ENCODE measurements around the gene SDK2.

DNA sequence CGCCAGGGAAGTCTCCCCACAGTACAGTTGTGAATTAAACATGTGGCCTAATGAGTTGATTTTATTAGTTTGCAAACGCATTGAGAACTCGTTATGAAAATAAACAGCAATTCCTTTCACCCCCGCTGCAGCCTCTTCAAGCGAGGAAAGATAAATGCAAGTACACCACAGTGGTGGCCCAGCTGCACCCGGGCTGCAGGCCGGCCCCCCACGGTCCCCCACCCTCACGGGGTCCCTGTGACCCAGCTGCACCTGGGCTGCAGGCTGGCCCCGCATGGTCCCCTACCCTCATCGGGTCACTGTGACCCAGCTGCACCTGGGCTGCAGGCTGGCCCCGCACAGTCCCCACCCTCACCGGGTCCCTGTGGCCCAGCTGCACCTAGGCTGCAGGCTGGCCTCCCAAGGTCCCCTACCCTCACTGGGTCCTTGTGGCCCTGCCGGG lies 32.2 kb downstream of the SDK2 start:
- no peak for TF ChIP-seq EZH2 (IDR thresholded peaks at IDR 0.05; ENCODE audit: borderline replicate concordance, low read depth, low read length, poor library complexity, severe bottlenecking)
- TF ChIP-seq, protein P1, sequence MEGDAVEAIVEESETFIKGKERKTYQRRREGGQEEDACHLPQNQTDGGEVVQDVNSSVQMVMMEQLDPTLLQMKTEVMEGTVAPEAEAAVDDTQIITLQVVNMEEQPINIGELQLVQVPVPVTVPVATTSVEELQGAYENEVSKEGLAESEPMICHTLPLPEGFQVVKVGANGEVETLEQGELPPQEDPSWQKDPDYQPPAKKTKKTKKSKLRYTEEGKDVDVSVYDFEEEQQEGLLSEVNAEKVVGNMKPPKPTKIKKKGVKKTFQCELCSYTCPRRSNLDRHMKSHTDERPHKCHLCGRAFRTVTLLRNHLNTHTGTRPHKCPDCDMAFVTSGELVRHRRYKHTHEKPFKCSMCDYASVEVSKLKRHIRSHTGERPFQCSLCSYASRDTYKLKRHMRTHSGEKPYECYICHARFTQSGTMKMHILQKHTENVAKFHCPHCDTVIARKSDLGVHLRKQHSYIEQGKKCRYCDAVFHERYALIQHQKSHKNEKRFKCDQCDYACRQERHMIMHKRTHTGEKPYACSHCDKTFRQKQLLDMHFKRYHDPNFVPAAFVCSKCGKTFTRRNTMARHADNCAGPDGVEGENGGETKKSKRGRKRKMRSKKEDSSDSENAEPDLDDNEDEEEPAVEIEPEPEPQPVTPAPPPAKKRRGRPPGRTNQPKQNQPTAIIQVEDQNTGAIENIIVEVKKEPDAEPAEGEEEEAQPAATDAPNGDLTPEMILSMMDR (conservative IDR thresholded peaks at IDR 0.05; ENCODE audit: low read depth, low read length) = no peak
